Thymus (tissue), 11 donors: Measurements from ENCODE around the gene EML1. TPM values are rescaled to one million over a fixed set of nuclear protein-coding genes. Genes with fewer than 3 reads are reported as not detected.
"Not testable (repeated sequence)": the region's sequence is repeated elsewhere in the genome, so short reads cannot be mapped to it uniquely, and the experiment has no call there.

Experiments used
- DNase-seq, 9 donors: peaks; one replicate each; pipeline ENCODE4 v3.0.0-alpha.2; 2013; ENCODE audit warnings: low spot score in 9 of 9, low read depth in 6 of 9, missing footprints in 1 of 9
- H3K27ac ChIP-seq, 2 donors: one replicate each; pipeline ENCODE4 v1.5.1; 2013; ENCODE audit warnings: control low read depth in 1 of 2, low read depth in 1 of 2, low read length in 1 of 2, mild to moderate bottlenecking in 1 of 2, moderate library complexity in 1 of 2
- H3K27me3 ChIP-seq, 2 donors: one replicate each; pipeline ENCODE4 v1.5.1; 2013; ENCODE audit warnings: low read length in 1 of 2; ENCODE audit not compliant: control insufficient read depth in 2 of 2, insufficient read depth in 1 of 2
- H3K36me3 ChIP-seq, 2 donors: one replicate each; pipeline ENCODE4 v1.5.1; 2013; ENCODE audit warnings: low read length in 1 of 2, mild to moderate bottlenecking in 1 of 2, moderate library complexity in 1 of 2; ENCODE audit not compliant: control insufficient read depth in 2 of 2, insufficient read depth in 2 of 2
- H3K4me1 ChIP-seq, 2 donors: one replicate each; pipeline ENCODE4 v1.5.1; 2013; ENCODE audit warnings: low read length in 2 of 2; ENCODE audit not compliant: control insufficient read depth in 2 of 2, insufficient read depth in 2 of 2
- H3K4me3 ChIP-seq, 2 donors: one replicate each; pipeline ENCODE4 v1.5.1; 2013; ENCODE audit warnings: low read length in 2 of 2, control low read depth in 1 of 2, mild to moderate bottlenecking in 1 of 2
- H3K9me3 ChIP-seq, 2 donors: one replicate each; pipeline ENCODE4 v1.5.1; 2013; ENCODE audit warnings: low read length in 1 of 2, mild to moderate bottlenecking in 1 of 2; ENCODE audit not compliant: control insufficient read depth in 2 of 2, insufficient read depth in 1 of 2
- WGBS: extraction: QIAGEN DNeasy Blood & Tissue Kit; methylation state at CpG from one replicate; pipeline ENCODE4 v1.1.7; 2013; 5-methylcytosine and 5-hydroxymethylcytosine counted together
- polyA plus RNA-seq: library from polyadenylated mRNA; stranded (reverse); fragments of 200-250 nt; gene quantifications from one replicate; pipeline ENCODE4 v1.2.3, GENCODE V29; 2013
- total RNA-seq: library from RNA; stranded (reverse); fragments of 120-200 nt; gene quantifications from one replicate; pipeline ENCODE4 v1.2.4, GENCODE V29; 2013
- donor health status: healthy.

The EML1 gene
- total and polyA plus RNA-seq, 2 donors: 1.7 to 2.7 TPM

DNA sequence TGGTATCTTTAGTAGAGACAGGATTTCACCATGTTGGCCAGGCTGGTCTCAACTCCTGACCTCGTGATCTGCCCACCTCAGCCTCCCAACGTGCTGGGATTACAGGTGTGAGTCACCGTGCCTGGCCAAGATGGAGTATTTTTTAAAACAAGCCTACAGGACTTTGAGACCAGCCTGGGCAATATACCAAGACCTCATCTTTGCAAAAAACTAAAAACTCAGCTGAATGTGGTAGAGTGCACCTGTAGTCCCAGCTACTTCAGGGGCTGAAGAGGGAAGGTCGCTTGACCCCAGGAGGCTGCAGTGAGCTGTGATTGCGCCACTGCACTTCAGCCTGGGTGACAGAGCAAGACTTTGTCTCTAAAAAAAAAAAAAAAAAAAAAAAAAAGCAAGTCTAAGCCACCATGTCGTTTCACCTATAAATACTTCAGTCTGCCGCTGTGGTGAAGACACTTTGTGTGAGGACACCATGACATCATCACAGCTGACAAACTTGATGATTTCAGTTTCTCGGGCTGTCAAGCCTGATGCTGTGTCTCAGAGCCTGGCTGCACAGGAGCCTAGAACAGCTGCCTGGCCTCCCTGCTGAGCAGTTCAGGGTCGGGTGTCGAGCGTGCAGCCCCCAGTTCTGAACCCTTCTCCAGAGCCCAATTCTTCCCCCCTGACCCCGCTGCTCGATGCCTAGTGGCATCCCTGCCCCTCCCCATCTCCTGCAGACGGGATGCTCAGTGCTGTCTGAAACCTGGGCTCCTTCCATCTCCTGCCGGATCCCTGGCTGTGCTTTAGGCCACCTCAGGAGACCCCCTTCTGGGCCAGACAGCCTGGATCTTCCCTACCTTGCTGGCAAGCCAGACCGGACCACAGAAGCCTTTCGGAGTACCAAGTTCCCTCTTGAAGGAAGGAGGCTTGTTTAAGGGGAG is 152.8 kb downstream of the EML1 start:
- Histone ChIP-seq H3K27me3 (peaks cover 5 to 45% of the 10 kb centered on the region in 2 donors), H3K4me3 (peak overlapping the region in 1 of 2 donors; percentile 24), H3K4me1 (peaks cover 0 to 8% of the 10 kb centered on the region in 2 donors), H3K36me3 (no peaks in the 10 kb centered on the region), H3K27ac (no peak overlapping the region), H3K9me3 (no peaks in the 10 kb centered on the region)
- WGBS: 60% methylated on average over 17 of the region's 17 CpGs
- DNase-seq: no peak

DNA sequence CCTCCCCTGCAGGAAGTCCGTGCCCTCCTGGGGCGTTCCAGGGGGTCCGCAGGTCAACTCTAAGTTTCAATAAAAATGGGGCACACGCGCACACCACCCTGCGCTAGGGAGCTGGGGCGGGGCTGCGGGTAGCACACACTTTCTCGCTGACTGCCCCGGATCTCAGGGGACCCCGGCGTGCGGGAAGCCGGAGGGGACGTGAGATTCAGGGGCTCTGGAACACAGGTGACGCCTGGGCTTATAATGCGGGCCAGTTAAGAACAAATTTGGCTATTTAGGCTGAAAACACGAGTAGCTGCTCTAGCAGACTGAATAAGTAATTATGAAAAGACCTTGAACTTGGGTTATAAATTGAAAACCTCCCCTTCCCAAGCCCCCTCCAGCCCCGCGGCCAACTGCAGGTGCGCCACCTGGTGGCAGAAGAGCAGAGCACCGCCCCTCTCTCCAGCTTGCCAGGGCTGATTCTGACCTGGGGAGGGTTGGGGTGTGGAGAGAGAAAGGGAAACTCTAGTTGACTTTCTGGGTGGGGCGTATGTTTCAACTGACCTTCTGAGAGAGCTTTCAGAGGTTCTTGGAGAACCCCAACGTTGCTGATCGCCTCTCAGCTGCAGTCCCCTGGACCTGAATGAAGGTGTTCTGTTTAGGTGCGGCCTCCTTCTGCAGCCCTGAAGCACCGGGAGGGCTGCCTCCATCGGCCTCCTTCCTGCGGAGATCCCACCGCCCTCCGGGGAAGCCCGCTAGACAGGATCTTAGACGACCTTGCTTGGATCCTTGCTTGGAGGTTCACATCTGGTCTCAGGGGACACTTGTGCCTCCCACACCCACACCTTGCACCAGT is 153.7 kb downstream of the EML1 start:
- H3K27me3 ChIP-seq: peaks cover 5 to 46% of the 10 kb centered on the region in 2 donors
- no peaks in the 10 kb centered on the region for H3K36me3 ChIP-seq
- peaks cover 0 to 8% of the 10 kb centered on the region in 2 donors for H3K4me1 ChIP-seq
- no peak overlapping the region for H3K27ac ChIP-seq
- DNase-seq: peak in 6 of 9 donors; percentile 17 to 57 (median 37)
- peak overlapping the region in 1 of 2 donors; percentile 24 for H3K4me3 ChIP-seq
- no peaks in the 10 kb centered on the region for H3K9me3 ChIP-seq
- WGBS: 23% methylated on average over 33 of the region's 33 CpGs

GRCh38 chr14:99947695-99948094 is 154.5 kb downstream of the EML1 start:
- Histone ChIP-seq H3K27ac (no peak overlapping the region), H3K9me3 (no peaks in the 10 kb centered on the region), H3K4me1 (peaks cover 0 to 8% of the 10 kb centered on the region in 2 donors), H3K36me3 (no peaks in the 10 kb centered on the region), H3K27me3 (peaks cover 5 to 44% of the 10 kb centered on the region in 2 donors), H3K4me3 (no peak overlapping the region)
- DNase-seq: no peak
- 96% methylated on average over 6 of the region's 6 CpGs for WGBS

GRCh38 chr14:99949011-99949732 is 156.0 kb downstream of the EML1 start:
- H3K4me1 ChIP-seq, H3K4me3 ChIP-seq, DNase-seq, H3K27ac ChIP-seq, H3K36me3 ChIP-seq, H3K9me3 ChIP-seq: not testable (repeated sequence)
- peaks cover 5 to 32% of the 10 kb centered on the region in 2 donors for H3K27me3 ChIP-seq
- 68% methylated on average over 14 of the region's 19 CpGs for WGBS

GRCh38 chr14:99950181-99950580 is 157.0 kb downstream of the EML1 start:
- no peak overlapping the region for H3K27ac ChIP-seq
- H3K36me3 ChIP-seq: no peaks in the 10 kb centered on the region
- H3K27me3 ChIP-seq: peaks cover 5 to 28% of the 10 kb centered on the region in 2 donors
- no peaks in the 10 kb centered on the region for H3K9me3 ChIP-seq
- 94% methylated on average over 8 of the region's 8 CpGs for WGBS
- no peak overlapping the region for H3K4me3 ChIP-seq
- no peak for DNase-seq
- H3K4me1 ChIP-seq: peaks cover 0 to 8% of the 10 kb centered on the region in 2 donors

DNA sequence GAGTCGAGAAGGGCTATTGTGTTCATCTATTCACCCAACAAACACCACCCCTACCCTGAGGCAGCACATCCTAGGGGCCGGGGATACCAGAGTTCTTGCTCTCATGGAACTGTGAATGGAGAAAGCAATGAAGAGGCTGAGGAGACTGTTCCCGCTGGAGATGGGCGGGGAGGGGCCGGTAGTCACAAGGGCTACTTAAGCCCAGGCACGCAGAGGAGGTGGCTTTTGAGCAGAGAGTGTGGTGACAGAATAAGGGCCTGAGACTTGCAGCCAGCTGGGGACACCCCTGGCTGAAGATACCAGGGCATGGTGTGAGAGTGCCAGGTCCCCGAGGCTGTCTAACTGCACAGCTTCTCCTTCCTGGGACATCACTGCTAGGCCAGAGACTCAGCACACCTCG is 157.9 kb downstream of the EML1 start:
- H3K4me1 ChIP-seq: peaks cover 0 to 8% of the 10 kb centered on the region in 2 donors
- peaks cover 5 to 23% of the 10 kb centered on the region in 2 donors for H3K27me3 ChIP-seq
- H3K4me3 ChIP-seq: no peak overlapping the region
- WGBS: 84% methylated on average over 8 of the region's 8 CpGs
- no peak for DNase-seq
- H3K9me3 ChIP-seq: no peaks in the 10 kb centered on the region
- no peak overlapping the region for H3K27ac ChIP-seq
- no peaks in the 10 kb centered on the region for H3K36me3 ChIP-seq

- DNase-seq: no peak
- H3K4me1 ChIP-seq: no peaks in the 10 kb centered on the region
- no peaks in the 10 kb centered on the region for H3K36me3 ChIP-seq
- H3K9me3 ChIP-seq: no peaks in the 10 kb centered on the region
- WGBS: 98% methylated on average over 4 of the region's 4 CpGs
- no peak overlapping the region for H3K27ac ChIP-seq
- H3K4me3 ChIP-seq: no peak overlapping the region
- peaks cover 0 to 15% of the 10 kb centered on the region in 2 donors for H3K27me3 ChIP-seq
These were observed 158.8 kb downstream of the EML1 start for GRCh38 chr14:99952039-99952438.

GRCh38 chr14:99952453-99952852 is 159.2 kb downstream of the EML1 start:
- H3K27ac ChIP-seq: no peak overlapping the region
- no peaks in the 10 kb centered on the region for H3K36me3 ChIP-seq
- no peaks in the 10 kb centered on the region for H3K4me1 ChIP-seq
- no peak overlapping the region for H3K4me3 ChIP-seq
- DNase-seq: no peak
- no peaks in the 10 kb centered on the region for H3K9me3 ChIP-seq
- WGBS: 42% methylated on average over 2 of the region's 2 CpGs
- H3K27me3 ChIP-seq: peaks cover 0 to 11% of the 10 kb centered on the region in 2 donors
